PC-3 (cell line): ENCODE data around the gene SP140.
"Not testable (repeated sequence)": the region's sequence is repeated elsewhere in the genome, so short reads cannot be mapped to it uniquely, and the experiment has no call there.

ENCODE experiments used
- EZH2phosphoT487 ChIP-seq: fragments of 300-600 bp; sonication (generic); IDR thresholded peaks from 2 replicates; pipeline ENCODE4 v1.6.1; 2018; ENCODE audit warnings: mild to moderate bottlenecking, antibody characterized with exemption, low read length, borderline replicate concordance
- TF ChIP-seq, protein P1 (sequence below): fragments of 300-600 bp; sonication (generic); conservative IDR thresholded peaks from 2 replicates; pipeline ENCODE4 v1.5.1; 2017; ENCODE audit warnings: antibody characterized with exemption, low read depth, mild to moderate bottlenecking, low read length

DNA sequence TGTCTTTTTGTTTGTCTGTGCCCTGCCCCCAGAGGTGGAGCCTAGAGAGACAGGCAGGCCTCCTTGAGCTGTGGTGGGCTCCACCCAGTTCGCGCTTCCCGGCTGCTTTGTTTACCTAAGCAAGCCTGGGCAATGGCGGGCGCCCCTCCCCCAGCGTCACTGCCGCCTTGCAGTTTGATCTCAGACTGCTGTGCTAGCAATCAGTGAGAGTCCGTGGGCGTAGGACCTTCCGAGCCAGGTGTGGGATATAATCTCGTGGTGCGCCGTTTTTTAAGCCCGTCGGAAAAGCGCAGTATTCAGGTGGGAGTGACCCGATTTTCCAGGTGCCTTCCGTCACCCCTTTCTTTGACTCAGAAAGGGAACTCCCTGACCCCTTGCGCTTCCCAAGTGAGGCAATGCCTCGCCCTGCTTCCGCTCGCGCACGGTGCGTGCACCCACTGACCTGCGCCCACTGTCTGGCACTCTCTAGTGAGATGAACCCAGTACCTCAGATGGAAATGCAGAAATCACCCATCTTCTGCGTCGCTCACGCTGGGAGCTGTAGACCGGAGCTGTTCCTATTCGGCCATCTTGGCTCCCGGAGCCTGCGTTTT is 116.5 kb downstream of the SP140 start:
- TF ChIP-seq EZH2phosphoT487: not testable (repeated sequence)
- TF ChIP-seq, protein P1, sequence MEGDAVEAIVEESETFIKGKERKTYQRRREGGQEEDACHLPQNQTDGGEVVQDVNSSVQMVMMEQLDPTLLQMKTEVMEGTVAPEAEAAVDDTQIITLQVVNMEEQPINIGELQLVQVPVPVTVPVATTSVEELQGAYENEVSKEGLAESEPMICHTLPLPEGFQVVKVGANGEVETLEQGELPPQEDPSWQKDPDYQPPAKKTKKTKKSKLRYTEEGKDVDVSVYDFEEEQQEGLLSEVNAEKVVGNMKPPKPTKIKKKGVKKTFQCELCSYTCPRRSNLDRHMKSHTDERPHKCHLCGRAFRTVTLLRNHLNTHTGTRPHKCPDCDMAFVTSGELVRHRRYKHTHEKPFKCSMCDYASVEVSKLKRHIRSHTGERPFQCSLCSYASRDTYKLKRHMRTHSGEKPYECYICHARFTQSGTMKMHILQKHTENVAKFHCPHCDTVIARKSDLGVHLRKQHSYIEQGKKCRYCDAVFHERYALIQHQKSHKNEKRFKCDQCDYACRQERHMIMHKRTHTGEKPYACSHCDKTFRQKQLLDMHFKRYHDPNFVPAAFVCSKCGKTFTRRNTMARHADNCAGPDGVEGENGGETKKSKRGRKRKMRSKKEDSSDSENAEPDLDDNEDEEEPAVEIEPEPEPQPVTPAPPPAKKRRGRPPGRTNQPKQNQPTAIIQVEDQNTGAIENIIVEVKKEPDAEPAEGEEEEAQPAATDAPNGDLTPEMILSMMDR: not testable (repeated sequence)
